Activated naive CD8-positive, alpha-beta T cell treated with anti-CD3 and anti-CD28 coated beads for 36 hours (primary cell): Measurements from ENCODE around the gene SLC2A3. TPM values are rescaled to one million over a fixed set of nuclear protein-coding genes. Genes with fewer than 3 reads are reported as not detected.
"Not testable (repeated sequence)": the region's sequence is repeated elsewhere in the genome, so short reads cannot be mapped to it uniquely, and the experiment has no call there.

Experiments
- DNase-seq: peaks from one replicate; pipeline ENCODE4 v3.0.0; 2021
- H3K27ac Mint-ChIP-seq: one replicate; pipeline ENCODE4 v1.8.0; 2022; ENCODE audit warnings: mild to moderate bottlenecking, moderate library complexity, mixed read lengths
- H3K27me3 Mint-ChIP-seq: one replicate; pipeline ENCODE4 v1.8.0; 2022; ENCODE audit warnings: mild to moderate bottlenecking, mixed read lengths
- H3K36me3 Mint-ChIP-seq: one replicate; pipeline ENCODE4 v1.8.0; 2021; ENCODE audit warnings: mild to moderate bottlenecking, mixed read lengths
- H3K4me1 Mint-ChIP-seq: one replicate; pipeline ENCODE4 v1.8.0; 2021; ENCODE audit warnings: mixed read lengths
- H3K4me3 Mint-ChIP-seq: one replicate; pipeline ENCODE4 v1.8.0; 2022; ENCODE audit warnings: mild to moderate bottlenecking, moderate library complexity, mixed read lengths
- H3K9me3 Mint-ChIP-seq: one replicate; pipeline ENCODE4 v1.8.0; 2022; ENCODE audit warnings: mixed read lengths
- total RNA-seq, 2 experiments: library from RNA; stranded (reverse); gene quantifications; one replicate each; pipeline ENCODE4 v1.2.3, GENCODE V29; 2021

Gene SLC2A3
- 100 to 1,000 TPM; 125 to 147 TPM for total RNA-seq

DNA sequence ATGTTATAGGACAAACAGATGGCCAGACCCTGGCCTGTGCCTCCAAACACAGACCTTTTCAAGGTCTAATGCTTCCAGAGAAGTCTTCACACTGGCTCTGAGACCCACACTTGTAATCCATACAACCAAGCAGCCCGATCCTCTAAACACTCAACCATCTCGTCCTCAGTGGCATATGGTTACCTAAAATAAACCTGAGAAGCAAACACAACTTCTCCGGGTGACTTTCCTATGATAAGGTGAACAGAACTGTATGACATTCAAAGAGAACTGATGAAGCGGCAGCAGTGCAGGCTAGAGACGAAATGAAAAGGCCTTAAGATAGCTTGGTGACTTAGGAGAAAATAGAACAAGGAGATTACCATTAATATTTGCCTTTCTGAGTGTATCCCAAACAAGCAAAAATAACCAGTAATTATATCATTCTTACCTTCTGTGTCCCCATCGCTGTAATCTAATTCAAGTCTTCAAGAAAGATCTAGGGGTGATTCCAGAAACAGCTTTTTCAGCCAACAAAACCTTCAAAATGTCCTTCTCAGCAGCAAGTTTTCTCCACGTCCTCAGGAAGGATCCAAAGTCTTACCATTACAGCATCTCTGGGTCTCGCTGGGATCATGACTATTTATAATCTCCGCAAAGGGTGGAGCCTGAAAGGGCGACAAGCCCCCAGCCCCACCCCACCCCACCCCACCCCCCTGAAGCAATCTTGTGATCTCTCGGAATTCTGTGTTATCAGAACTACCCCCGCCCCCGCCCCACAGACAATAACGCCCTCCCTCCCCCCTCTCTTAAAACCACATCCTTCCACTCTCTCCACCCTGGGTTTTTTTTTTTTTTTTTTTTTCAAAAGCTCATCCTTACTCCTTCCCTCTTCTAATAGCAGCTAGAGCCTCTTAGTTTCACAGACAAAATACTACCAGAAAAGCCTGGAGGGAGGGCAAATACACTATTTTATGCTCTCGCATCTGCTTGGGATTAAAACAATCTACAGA is at the start of gene SLC2A3:
Gene SLC2A3, minus strand, starts transcription at position 598 of the 992 bp plus-strand sequence. Its CDS starts 153 bp downstream, at position 445.
- H3K4me1 Mint-ChIP-seq = peaks cover 13% of the 10 kb centered on the region
- H3K36me3 Mint-ChIP-seq = peaks cover 7% of the 10 kb centered on the region
- H3K27me3 Mint-ChIP-seq = no peaks in the 10 kb centered on the region
- H3K4me3 Mint-ChIP-seq = no peak within 1 kb of the TSS
- H3K9me3 Mint-ChIP-seq = no peaks in the 10 kb centered on the region
- no peak within 1 kb of the TSS for H3K27ac Mint-ChIP-seq
- peak; percentile 81 for DNase-seq

- Mint-ChIP-seq H3K4me3 (no peak overlapping the region), H3K27me3 (no peaks in the 10 kb centered on the region), H3K9me3 (no peaks in the 10 kb centered on the region), H3K36me3 (no peaks in the 10 kb centered on the region), H3K27ac (no peak overlapping the region), H3K4me1 (peaks cover 5% of the 10 kb centered on the region)
- no peak for DNase-seq
Observed at GRCh38 chr12:7984900-7985299, 48.9 kb upstream of the SLC2A3 start.

- H3K9me3 Mint-ChIP-seq, DNase-seq, H3K4me3 Mint-ChIP-seq, H3K4me1 Mint-ChIP-seq, H3K27ac Mint-ChIP-seq, H3K36me3 Mint-ChIP-seq, H3K27me3 Mint-ChIP-seq: not testable (repeated sequence)
Observed at GRCh38 chr12:7983460-7983859, 47.5 kb upstream of the SLC2A3 start.

GRCh38 chr12:7983019-7983418 is 47.0 kb upstream of the SLC2A3 start:
- H3K9me3 Mint-ChIP-seq, H3K36me3 Mint-ChIP-seq, DNase-seq, H3K4me1 Mint-ChIP-seq, H3K27ac Mint-ChIP-seq, H3K4me3 Mint-ChIP-seq, H3K27me3 Mint-ChIP-seq: not testable (repeated sequence)

GRCh38 chr12:7982332-7982735 is 46.3 kb upstream of the SLC2A3 start:
- not testable (repeated sequence) for H3K27ac Mint-ChIP-seq, H3K4me3 Mint-ChIP-seq, H3K27me3 Mint-ChIP-seq, H3K36me3 Mint-ChIP-seq, DNase-seq, H3K9me3 Mint-ChIP-seq, H3K4me1 Mint-ChIP-seq

DNA sequence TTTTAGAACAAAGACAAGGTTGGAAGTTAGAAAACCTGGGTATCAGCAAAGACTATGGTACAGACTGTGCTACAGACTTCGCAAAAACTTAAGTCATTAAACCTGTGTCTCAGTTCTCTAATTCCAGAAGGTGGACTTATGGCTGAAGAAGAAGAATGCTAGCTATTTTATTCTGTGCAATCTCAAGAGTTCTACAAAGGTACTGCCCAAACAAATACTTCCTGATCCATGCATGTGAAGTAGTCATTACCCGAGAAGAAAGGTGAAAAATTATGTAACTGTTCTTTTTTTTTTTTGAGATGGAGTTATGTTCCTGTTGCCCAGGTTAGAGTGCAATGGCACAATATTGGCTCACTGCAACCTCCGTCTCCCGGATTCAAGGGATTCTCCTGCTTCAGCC is 45.5 kb upstream of the SLC2A3 start:
- DNase-seq = no peak
- H3K27ac Mint-ChIP-seq = no peak overlapping the region
- no peaks in the 10 kb centered on the region for H3K9me3 Mint-ChIP-seq
- H3K27me3 Mint-ChIP-seq = no peaks in the 10 kb centered on the region
- H3K36me3 Mint-ChIP-seq = no peaks in the 10 kb centered on the region
- H3K4me1 Mint-ChIP-seq = peaks cover 2% of the 10 kb centered on the region
- H3K4me3 Mint-ChIP-seq = no peak overlapping the region

DNA sequence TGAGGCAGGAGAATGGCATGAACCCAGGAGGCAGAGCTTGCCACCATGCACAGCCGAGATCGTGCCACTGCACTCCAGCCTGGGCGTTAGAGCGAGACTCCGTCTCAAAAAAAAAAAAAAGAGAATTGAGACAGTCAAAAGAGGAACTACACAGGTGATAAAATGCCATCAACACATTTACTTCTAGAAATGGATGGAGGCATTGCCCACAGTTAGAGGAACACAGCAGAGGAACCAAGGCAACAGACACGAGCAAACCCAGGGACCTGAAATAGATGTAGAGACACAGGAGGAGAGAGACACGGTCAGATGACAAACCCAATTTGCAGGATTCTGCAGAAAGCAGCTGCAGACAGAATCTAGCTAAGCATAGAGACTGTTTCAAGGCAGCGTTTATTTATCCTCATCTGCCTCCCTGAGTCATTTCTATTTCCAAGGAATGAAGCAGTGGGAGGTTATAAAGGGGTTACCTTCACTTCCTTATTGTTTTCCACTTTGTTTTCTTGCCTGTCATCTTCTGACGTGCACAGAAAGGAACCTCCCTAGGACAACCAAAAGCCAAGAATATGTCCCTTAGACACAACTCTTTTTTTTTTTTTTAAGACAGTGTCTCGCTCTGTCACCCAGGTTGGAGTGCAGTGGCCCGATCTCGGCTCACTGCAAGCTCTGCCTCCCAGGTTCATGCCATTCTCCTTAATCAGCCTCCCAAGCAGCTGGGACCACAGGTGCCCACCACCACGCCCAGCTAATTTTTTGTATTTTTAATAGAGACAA is 41.6 kb upstream of the SLC2A3 start:
- H3K27ac Mint-ChIP-seq, H3K27me3 Mint-ChIP-seq, H3K36me3 Mint-ChIP-seq, DNase-seq, H3K4me3 Mint-ChIP-seq, H3K9me3 Mint-ChIP-seq, H3K4me1 Mint-ChIP-seq: not testable (repeated sequence)

DNA sequence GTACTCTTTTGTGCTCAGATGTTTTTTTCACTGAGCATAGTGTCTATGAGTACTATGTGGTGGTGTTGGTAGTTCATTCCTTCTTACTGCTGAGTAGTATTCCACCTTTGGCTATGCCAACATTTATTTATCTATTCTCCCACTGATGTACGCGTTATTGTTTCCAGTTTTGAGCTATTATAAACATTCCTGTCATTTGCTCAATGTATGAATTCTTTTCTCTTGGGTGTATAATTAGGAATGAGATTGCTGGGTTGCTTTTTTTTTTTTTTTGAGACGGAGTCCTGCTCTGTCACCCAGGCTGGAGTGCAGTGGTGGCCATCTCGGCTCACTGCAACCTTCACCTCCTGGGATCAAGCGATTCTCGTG is 37.5 kb upstream of the SLC2A3 start:
- H3K36me3 Mint-ChIP-seq = peaks cover 14% of the 10 kb centered on the region
- peaks cover 3% of the 10 kb centered on the region for H3K9me3 Mint-ChIP-seq
- no peak for DNase-seq
- H3K27me3 Mint-ChIP-seq = no peaks in the 10 kb centered on the region
- peaks cover 27% of the 10 kb centered on the region for H3K4me1 Mint-ChIP-seq
- H3K4me3 Mint-ChIP-seq = peak overlapping the region; percentile 76
- peak overlapping the region; percentile 90 for H3K27ac Mint-ChIP-seq

GRCh38 chr12:7972734-7973456 is 36.9 kb upstream of the SLC2A3 start:
- peak overlapping the region; percentile 76 for H3K4me3 Mint-ChIP-seq
- no peaks in the 10 kb centered on the region for H3K27me3 Mint-ChIP-seq
- no peak for DNase-seq
- peaks cover 27% of the 10 kb centered on the region for H3K4me1 Mint-ChIP-seq
- peaks cover 19% of the 10 kb centered on the region for H3K36me3 Mint-ChIP-seq
- peaks cover 3% of the 10 kb centered on the region for H3K9me3 Mint-ChIP-seq
- H3K27ac Mint-ChIP-seq = peak overlapping the region; percentile 90

GRCh38 chr12:7972269-7972668 is 36.3 kb upstream of the SLC2A3 start:
- Mint-ChIP-seq H3K4me1 (peaks cover 27% of the 10 kb centered on the region), H3K36me3 (peaks cover 23% of the 10 kb centered on the region), H3K27ac (peak overlapping the region; percentile 90), H3K4me3 (peak overlapping the region; percentile 76)
- not testable (repeated sequence) for DNase-seq, H3K27me3 Mint-ChIP-seq, H3K9me3 Mint-ChIP-seq

GRCh38 chr12:7971765-7972164 is 35.8 kb upstream of the SLC2A3 start:
- Mint-ChIP-seq H3K4me1 (peaks cover 29% of the 10 kb centered on the region), H3K27ac (peak overlapping the region; percentile 99), H3K4me3 (peak overlapping the region; percentile 85), H3K36me3 (peaks cover 27% of the 10 kb centered on the region)
- H3K27me3 Mint-ChIP-seq, H3K9me3 Mint-ChIP-seq, DNase-seq: not testable (repeated sequence)

DNA sequence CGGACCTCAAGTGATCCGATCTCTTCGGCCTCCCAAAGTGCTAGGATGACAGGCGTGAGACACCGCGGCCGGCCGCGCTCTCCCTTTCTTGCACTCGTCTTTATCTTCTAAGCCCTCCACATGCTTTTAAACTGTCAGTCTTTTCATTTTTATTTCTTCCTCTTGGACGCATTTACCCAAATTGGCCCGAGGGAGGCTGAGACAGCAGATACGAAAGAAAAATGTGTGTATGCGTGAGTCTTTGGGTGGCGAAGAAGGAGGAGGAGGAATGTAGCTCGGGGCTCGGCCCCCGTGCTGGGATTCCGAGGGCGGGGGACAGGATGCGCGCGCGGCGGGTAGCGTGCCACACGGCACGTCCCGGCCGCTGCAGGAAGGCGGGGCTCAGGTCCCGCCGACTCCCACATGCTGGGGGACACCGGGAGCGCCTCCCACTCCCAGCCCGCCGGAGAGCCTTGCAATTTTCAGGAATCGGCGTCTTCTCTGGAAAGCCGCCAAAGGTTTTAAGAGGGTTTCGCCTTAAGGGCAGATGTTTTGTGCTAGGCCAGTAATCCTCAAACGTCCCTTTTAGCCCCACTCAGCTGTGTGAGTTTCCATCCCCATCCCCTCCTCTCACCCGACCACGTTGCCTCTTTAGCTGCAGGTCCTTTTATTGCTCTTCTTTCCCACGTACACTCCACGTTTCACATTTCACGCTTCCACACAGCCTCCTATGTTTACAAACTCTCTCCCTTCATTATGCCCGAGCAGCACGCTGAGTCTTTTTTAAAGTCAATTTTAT is 34.7 kb upstream of the SLC2A3 start:
- DNase-seq = peak; percentile 91
- H3K27ac Mint-ChIP-seq = peak overlapping the region; percentile 99
- no peaks in the 10 kb centered on the region for H3K27me3 Mint-ChIP-seq
- peaks cover 32% of the 10 kb centered on the region for H3K4me1 Mint-ChIP-seq
- H3K9me3 Mint-ChIP-seq = peaks cover 3% of the 10 kb centered on the region
- peaks cover 36% of the 10 kb centered on the region for H3K36me3 Mint-ChIP-seq
- H3K4me3 Mint-ChIP-seq = peak overlapping the region; percentile 85

- peaks cover 29% of the 10 kb centered on the region for H3K4me1 Mint-ChIP-seq
- no peaks in the 10 kb centered on the region for H3K27me3 Mint-ChIP-seq
- no peak for DNase-seq
- peak overlapping the region; percentile 17 for H3K27ac Mint-ChIP-seq
- peaks cover 41% of the 10 kb centered on the region for H3K36me3 Mint-ChIP-seq
- H3K9me3 Mint-ChIP-seq = peaks cover 3% of the 10 kb centered on the region
- peak overlapping the region; percentile 26 for H3K4me3 Mint-ChIP-seq
Observed at GRCh38 chr12:7966563-7966962, 30.6 kb upstream of the SLC2A3 start.

GRCh38 chr12:7964669-7965068 is 28.7 kb upstream of the SLC2A3 start:
- Mint-ChIP-seq H3K4me1 (peaks cover 21% of the 10 kb centered on the region), H3K36me3 (peaks cover 32% of the 10 kb centered on the region)
- not testable (repeated sequence) for H3K4me3 Mint-ChIP-seq, DNase-seq, H3K27ac Mint-ChIP-seq, H3K27me3 Mint-ChIP-seq, H3K9me3 Mint-ChIP-seq
